GM12878 (cell line): Measurements from ENCODE around the gene ARL4C. TPM values are rescaled to one million over a fixed set of nuclear protein-coding genes. Genes with fewer than 3 reads are reported as not detected.

Experiments
- ATAC-seq: fragments of 200-7000 bp; cut with Tn5 transposase; 3 replicates; pipeline ENCODE4 v1.9.1; 2020; ENCODE audit warnings: mild to moderate bottlenecking, moderate library complexity
- BruUV-seq: library from RNA; stranded (reverse); fragments of 400-500 nt; replicated peaks from 2 replicates; lab custom pipeline; 2021; lab: Mats Ljungman, UMichigan
- CTCF ChIA-PET: fragments of 300-600 bp; sonication (Branson Sonifier 250); formaldehyde crosslinking; extraction: SDS; loops from one replicate; lab custom pipeline; 2021; ENCODE audit warnings: inconsistent platforms; lab: Yijun Ruan, JAX
- POLR2A ChIA-PET: fragments of 350-600 bp; formaldehyde crosslinking; extraction: SDS; loops from one replicate; lab custom pipeline; 2021; ENCODE audit warnings: inconsistent platforms; lab: Charles Lee
- RAD21 ChIA-PET: fragments of 300-600 bp; sonication (Branson Sonifier 250); formaldehyde crosslinking; loops from one replicate; lab custom pipeline; 2023; ENCODE audit warnings: antibody characterized with exemption; ENCODE audit not compliant: unreplicated experiment; lab: Charles Lee
- SMC1A ChIA-PET: fragments of 300-600 bp; sonication (Branson Sonifier 250); formaldehyde crosslinking; loops from one replicate; lab custom pipeline; 2023; ENCODE audit not compliant: unreplicated experiment, uncharacterized antibody; lab: Charles Lee
- DNase-seq: peaks from one replicate; pipeline ENCODE4 v3.0.0-alpha.2; 2011; ENCODE audit warnings: low read depth, low spot score
- FAIRE-seq: peaks from 3 replicates; lab custom pipeline; 2011; peaks lifted over from hg19 to GRCh38; lab: Jason Lieb, UNC
- H2AFZ ChIP-seq: 2 replicates; pipeline ENCODE4 v1.6.0; 2011; ENCODE audit warnings: low read depth, low read length, control low read depth; ENCODE audit not compliant: control insufficient read depth
- H3K27ac ChIP-seq: 2 replicates; pipeline ENCODE4 v1.5.1; 2011; ENCODE audit warnings: control low read depth; ENCODE audit not compliant: control insufficient read depth, insufficient read depth
- H3K27me3 ChIP-seq, 2 experiments: replicated peaks in 1 of 2; 2 replicates each; pipeline versions ENCODE4 v1.6.0 to v1.6.1; 2011; ENCODE audit warnings: low read length in 1 of 2; ENCODE audit not compliant: control insufficient read depth in 2 of 2, insufficient read depth in 2 of 2
- H3K36me3 ChIP-seq, 2 experiments: 2 replicates each; pipeline ENCODE4 v1.5.1; 2011; ENCODE audit warnings: low read length in 1 of 2; ENCODE audit not compliant: control insufficient read depth in 2 of 2, insufficient read depth in 2 of 2
- H3K4me1 ChIP-seq: 2 replicates; pipeline ENCODE4 v1.6.1; 2011; ENCODE audit warnings: mild to moderate bottlenecking, low read length, moderate library complexity, mixed read lengths; ENCODE audit not compliant: control insufficient read depth, insufficient read depth
- H3K4me2 ChIP-seq: 2 replicates; pipeline ENCODE4 v1.6.0; 2011; ENCODE audit warnings: control low read depth; ENCODE audit not compliant: control insufficient read depth, insufficient read depth
- H3K4me3 ChIP-seq: fragments of 200-600 bp; sonication (generic); 2 replicates; pipeline ENCODE4 v1.5.1; 2016
- H3K79me2 ChIP-seq: 2 replicates; pipeline ENCODE4 v1.6.0; 2011; ENCODE audit warnings: low read length; ENCODE audit not compliant: control insufficient read depth, insufficient read depth
- H3K9ac ChIP-seq: 2 replicates; pipeline ENCODE4 v1.8.0; 2011; ENCODE audit warnings: low read length, control low read depth, mixed read lengths; ENCODE audit not compliant: control insufficient read depth, insufficient read depth
- H3K9me3 ChIP-seq: replicated peaks from 3 replicates; pipeline ENCODE4 v1.5.1; 2011; ENCODE audit warnings: mild to moderate bottlenecking, low read length; ENCODE audit not compliant: control insufficient read depth, insufficient read depth
- H4K20me1 ChIP-seq: 2 replicates; pipeline ENCODE4 v1.6.0; 2011; ENCODE audit not compliant: control insufficient read depth, insufficient read depth
- BRCA1 ChIP-seq: IDR thresholded peaks from 2 replicates; pipeline ENCODE4 v1.6.1; 2011; ENCODE audit warnings: low read depth, low read length, improper control_type of control experiment
- CBX5 ChIP-seq: sonication (generic); IDR thresholded peaks from 2 replicates; pipeline ENCODE4 v1.6.1; 2016; ENCODE audit warnings: low read depth, moderate library complexity, mild to moderate bottlenecking, inconsistent platforms
- CREB1 ChIP-seq: IDR thresholded peaks from 2 replicates; pipeline ENCODE4 v1.6.1; 2012; ENCODE audit warnings: low read depth, mild to moderate bottlenecking, inconsistent platforms
- FOXK2 ChIP-seq: fragments of 450-650 bp; IDR thresholded peaks from 2 replicates; pipeline ENCODE4 v1.6.1; 2017; ENCODE audit warnings: mild to moderate bottlenecking, moderate library complexity
- GABPA ChIP-seq: IDR thresholded peaks from 2 replicates; pipeline ENCODE4 v1.6.1; 2014; ENCODE audit warnings: antibody characterized with exemption, low read depth, mild to moderate bottlenecking, inconsistent platforms
- MEF2A ChIP-seq: IDR thresholded peaks from 2 replicates; pipeline ENCODE4 v1.6.1; 2011; ENCODE audit warnings: low read depth, mild to moderate bottlenecking, low read length, moderate library complexity; ENCODE audit not compliant: insufficient read depth
- MXI1 ChIP-seq: fragments of 150-350 bp; IDR thresholded peaks from 2 replicates; pipeline ENCODE4 v1.6.1; 2011; ENCODE audit warnings: low read depth, mild to moderate bottlenecking, inconsistent platforms, low read length, improper control_type of control experiment
- NR2C1 ChIP-seq: fragments of 450-650 bp; IDR thresholded peaks from 2 replicates; pipeline ENCODE4 v1.6.1; 2017; ENCODE audit warnings: antibody characterized with exemption, mild to moderate bottlenecking, moderate library complexity
- POLR2AphosphoS5 ChIP-seq: IDR thresholded peaks from 2 replicates; pipeline ENCODE4 v1.6.1; 2011; ENCODE audit warnings: mild to moderate bottlenecking, low read length, inconsistent platforms
- PRDM15 ChIP-seq: fragments of 450-650 bp; formaldehyde crosslinking; IDR thresholded peaks from 2 replicates; pipeline ENCODE4 v1.4.0; 2020; ENCODE audit warnings: mild to moderate bottlenecking, moderate library complexity
- RELA ChIP-seq: fragments of 450-650 bp; IDR thresholded peaks from 2 replicates; pipeline ENCODE4 v1.8.0; 2014; ENCODE audit warnings: borderline replicate concordance; ENCODE audit not compliant: partially characterized antibody
- RELB ChIP-seq: fragments of 450-650 bp; IDR thresholded peaks from 2 replicates; pipeline ENCODE4 v1.6.1; 2017; ENCODE audit warnings: low read depth, mild to moderate bottlenecking, moderate library complexity
- RUNX3 ChIP-seq: IDR thresholded peaks from 2 replicates; pipeline ENCODE4 v1.6.1; 2012; ENCODE audit warnings: low read length, inconsistent platforms
- SMC3 ChIP-seq: IDR thresholded peaks from 2 replicates; pipeline ENCODE4 v1.6.1; 2011; ENCODE audit warnings: low read length, improper control_type of control experiment, borderline replicate concordance
- SUPT20H ChIP-seq: IDR thresholded peaks from 2 replicates; pipeline ENCODE4 v1.6.1; 2011; ENCODE audit warnings: low read depth, mild to moderate bottlenecking, low read length, moderate library complexity, borderline replicate concordance; ENCODE audit not compliant: control insufficient read depth
- TBL1XR1 ChIP-seq: IDR thresholded peaks from 2 replicates; pipeline ENCODE4 v1.6.1; 2012; ENCODE audit warnings: low read depth, low read length, improper control_type of control experiment
- YY1 ChIP-seq: IDR thresholded peaks from 2 replicates; pipeline ENCODE4 v1.6.1; 2011; ENCODE audit warnings: low read depth, mild to moderate bottlenecking, low read length
- WGBS: methylation state at CpG from one replicate; pipeline ENCODE4 v1.1.6; 2016; ENCODE audit warnings: low lambda C conversion rate; ENCODE audit not compliant: insufficient replicate concordance, insufficient coverage; ENCODE audit errors: missing lambda C conversion rate; 5-methylcytosine and 5-hydroxymethylcytosine counted together
- in situ Hi-C: fragments of 300-500 bp; cut with MboI; formaldehyde crosslinking; loops from 9 replicates; pipeline ENCODE4 v1.14.3; 2018; ENCODE audit warnings: mixed read lengths
- intact Hi-C: fragments of 100-400 bp; cut with micrococcal nuclease; formaldehyde crosslinking; loops from one replicate; pipeline ENCODE4 v1.14.2; 2022; ENCODE audit not compliant: unreplicated experiment
- polyA plus RNA-seq, 11 experiments: library from polyadenylated mRNA; depleted of rRNA in 4 of 11; unstranded in 6 of 11; stranded (reverse) in 5 of 11; fragments of >200 nt; fragmentation: Nextera tagmentation in 4 of 11; fragmentation: Illumina TruSeq in 1 of 11; extraction: Ambion mirVana in 4 of 11; extraction: Trizol in 1 of 11; gene quantifications; 1 replicate in 1 of 11; 2 replicates in 10 of 11; pipeline versions ENCODE4 v1.2.1 to v1.2.3, GENCODE V29; 2011 to 2016; ENCODE audit warnings: inconsistent platforms in 2 of 11, missing spikeins in 2 of 11, low read depth in 1 of 11
- total RNA-seq, 4 experiments: library from RNA; depleted of rRNA in 3 of 4; stranded (reverse); fragments of >200 nt in 3 of 4; fragmentation: Illumina TruSeq in 1 of 4; extraction: Trizol in 1 of 4; gene quantifications; 2 replicates each; pipeline versions ENCODE4 v1.2.1 to v1.2.3, GENCODE V29; 2013 to 2021

Gene ARL4C
- total and polyA plus RNA-seq, 10 of the 15 experiments (the other 5 are each of a cell fraction or from before 2014, with no cell fraction given): 0.03 to 0.72 (median 0.06) TPM; not detected in 4

- POLR2A ChIA-PET: no interaction called here
- no peak for FAIRE-seq
- no peak for TF ChIP-seq GABPA
- no peak for TF ChIP-seq RELA
- no peak for TF ChIP-seq MEF2A
- TF ChIP-seq SUPT20H: no peak
- no peak for TF ChIP-seq FOXK2
- no peak for TF ChIP-seq BRCA1
- TF ChIP-seq RUNX3: no peak
- TF ChIP-seq MXI1: no peak
- TF ChIP-seq RELB: no peak
- no peak for TF ChIP-seq POLR2AphosphoS5
- TF ChIP-seq YY1: no peak
- no peak for TF ChIP-seq PRDM15 (CRISPR knock-in tag)
- TF ChIP-seq CBX5: no peak
- TF ChIP-seq SMC3: no peak
- TF ChIP-seq TBL1XR1: no peak
- no peak for TF ChIP-seq NR2C1
- no peak for TF ChIP-seq CREB1
- TF ChIP-seq, all 136 proteins: peak for 0
- Histone ChIP-seq H3K4me1 (no peaks in the 10 kb centered on the region), H3K9me3 (no peaks in the 10 kb centered on the region; the same call in 2 of the 3 replicates), H3K9ac (no peak overlapping the region), H4K20me1 (no peaks in the 10 kb centered on the region), H2AFZ (no peak overlapping the region), H3K79me2 (no peaks in the 10 kb centered on the region), H3K36me3 (no peaks in the 10 kb centered on the region), H3K4me3 (no peak overlapping the region), H3K27me3 (peaks cover 0 to 1% of the 10 kb centered on the region in 2 experiments; a peak in 1 of 4 replicates), H3K27ac (no peak overlapping the region), H3K4me2 (no peak overlapping the region)
- no TSS peak for BruUV-seq
- ATAC-seq (no peak), DNase-seq (no peak)
- in situ Hi-C loops (loop anchor here (25.0 kb wide), 1 partner anchor 551 kb away; no protein-coding TSS in a partner anchor), intact Hi-C loops (no loop called here)
- ChIA-PET CTCF (interaction anchor here (0.8 to 1.5 kb wide), 3 partner anchors 13 to 249 kb away, joined by 3 read pairs; no protein-coding TSS in a partner anchor), RAD21 (no interaction called here), SMC1A (no interaction called here)
- WGBS: 8% methylated on average over 4 of the region's 4 CpGs
These were observed 41.0 kb upstream of the ARL4C start for GRCh38 chr2:234537929-234538328.
